GM12801 (cell line): ENCODE data around the gene LCE4A.

Source experiments
- CTCF ChIP-seq: IDR thresholded peaks from one replicate; pipeline ENCODE4 v1.5.1; 2011; ENCODE audit warnings: control low read depth; ENCODE audit not compliant: insufficient read length; ENCODE audit errors: extremely low read depth

LCE4A gene

GRCh38 chr1:152728986-152729385, 21.0 kb downstream of the LCE4A start:
- TF ChIP-seq CTCF: no peak

- TF ChIP-seq CTCF: no peak
Observed at GRCh38 chr1:152735648-152736047, 27.7 kb downstream of the LCE4A start.

- no peak for TF ChIP-seq CTCF
Observed at GRCh38 chr1:152737997-152738396, 30.0 kb downstream of the LCE4A start.

- TF ChIP-seq CTCF: no peak
Observed at GRCh38 chr1:152739841-152740240, 31.9 kb downstream of the LCE4A start.

GRCh38 chr1:152741656-152742055, 33.7 kb downstream of the LCE4A start:
- no peak for TF ChIP-seq CTCF

- TF ChIP-seq CTCF: no peak
Observed at GRCh38 chr1:152743371-152744145, 35.6 kb downstream of the LCE4A start.

- TF ChIP-seq CTCF: no peak
Observed at GRCh38 chr1:152745289-152745704, 37.3 kb downstream of the LCE4A start.
